Right lobe of liver (tissue), 4 donors: ENCODE data around the gene ARHGAP25.

Experiments used
- CTCF ChIP-seq, 4 donors: fragments of 200-600 bp in 3 of 4; fragments of 450-650 bp in 1 of 4; IDR thresholded peaks; one replicate each; pipeline versions ENCODE4 v1.5.1 to v1.8.0; 2016 to 2022; ENCODE audit warnings: antibody characterized with exemption in 4 of 4, mild to moderate bottlenecking in 2 of 4
- POLR2A ChIP-seq: fragments of 450-650 bp; IDR thresholded peaks from one replicate; pipeline ENCODE4 v1.6.1; 2017; ENCODE audit warnings: antibody characterized with exemption, mild to moderate bottlenecking
- donor health status: DM: no; HTN: no; CAD: no.
- donor health status: DM: no; HTN: no; CAD: no.
- donor health status: DM: no; HTN: yes; CAD: no.

- TF ChIP-seq CTCF (IDR thresholded peaks at IDR 0.05) (no peak), POLR2A (no peak)
These were observed 11.4 kb upstream of the ARHGAP25 start for GRCh38 chr2:68723181-68723580.
